NCI-H2029 treated with DMSO at 0.1 percent for 48 hours (cell line): ENCODE results near the gene IMPACT.

Source experiments
- DNase-seq: peaks from one replicate; lab custom pipeline; 2025; lab: John Stamatoyannopoulos, UW

Gene IMPACT

GRCh38 chr18:24479371-24479770 lies 52.9 kb downstream of the IMPACT start:
- DNase-seq = no peak

- no peak for DNase-seq
These were observed 56.4 kb downstream of the IMPACT start for GRCh38 chr18:24482821-24483220.

DNA sequence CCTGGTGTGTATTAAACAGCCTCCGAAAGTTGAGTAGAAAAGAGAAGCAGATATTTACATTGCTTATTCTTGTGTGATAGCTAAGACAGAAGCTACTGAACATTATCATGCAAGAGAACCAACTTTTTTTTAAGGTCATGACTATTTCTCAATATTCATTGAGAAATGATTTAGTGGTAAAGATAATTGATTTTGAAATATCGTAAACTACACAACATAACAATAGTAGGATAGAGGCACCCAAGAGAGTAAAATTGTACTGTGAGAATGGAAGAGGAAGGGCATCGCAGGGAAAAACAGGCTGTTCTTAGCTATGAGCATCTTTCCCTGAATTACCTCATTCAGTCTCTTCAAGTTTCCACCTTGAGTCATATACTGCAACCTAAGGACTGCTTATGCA lies 59.2 kb downstream of the IMPACT start:
- no peak for DNase-seq

GRCh38 chr18:24486684-24487083 lies 60.2 kb downstream of the IMPACT start:
- no peak for DNase-seq

- peak; percentile 9 for DNase-seq
These were observed 62.5 kb downstream of the IMPACT start for GRCh38 chr18:24488824-24489493.

- DNase-seq = no peak
These were observed 64.1 kb downstream of the IMPACT start for GRCh38 chr18:24490539-24490938.

- DNase-seq = no peak
These were observed 65.7 kb downstream of the IMPACT start for GRCh38 chr18:24491927-24492834.

GRCh38 chr18:24494586-24494985 lies 68.1 kb downstream of the IMPACT start:
- no peak for DNase-seq

GRCh38 chr18:24497031-24497754 lies 70.7 kb downstream of the IMPACT start:
- no peak for DNase-seq

- DNase-seq = no peak
These were observed 73.3 kb downstream of the IMPACT start for GRCh38 chr18:24499814-24500213.

DNA sequence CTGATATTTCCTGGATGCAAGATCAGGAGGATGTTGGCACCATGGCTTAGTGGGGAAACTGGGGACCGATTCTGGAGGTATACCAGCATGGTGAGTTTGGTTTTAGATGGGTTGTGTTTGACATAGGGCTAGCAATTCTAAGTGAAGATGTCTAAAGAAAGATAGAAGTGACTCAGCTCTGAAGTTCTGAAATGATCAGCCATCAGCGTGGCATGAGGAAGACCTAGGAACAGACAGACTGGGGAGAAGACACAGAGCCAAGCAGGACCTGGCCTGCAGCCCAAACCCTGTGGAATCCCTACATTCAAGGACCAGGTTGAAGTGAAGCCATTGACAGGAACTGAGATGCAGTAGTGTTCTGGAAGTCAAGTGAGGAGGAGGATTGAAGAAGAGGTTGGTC lies 73.7 kb downstream of the IMPACT start:
- DNase-seq = no peak

DNA sequence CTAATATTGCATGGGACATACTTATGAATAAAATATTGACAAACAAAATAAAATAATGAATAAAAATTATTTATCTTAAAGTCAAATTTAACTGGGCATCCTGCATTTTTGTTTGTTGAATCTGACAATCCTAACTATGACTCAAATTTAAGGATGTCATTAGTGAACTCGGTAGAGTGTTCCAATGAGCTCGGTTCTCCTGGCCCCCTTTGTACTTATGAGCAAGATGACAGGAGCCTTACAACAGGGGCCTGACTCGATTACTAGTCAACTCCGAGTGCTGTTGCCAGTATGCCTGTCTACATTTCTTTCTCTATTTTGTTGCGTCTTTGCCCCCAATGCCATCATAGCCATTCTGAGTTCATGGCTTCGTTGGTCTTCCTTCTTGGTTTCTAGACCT lies 74.3 kb downstream of the IMPACT start:
- no peak for DNase-seq

DNA sequence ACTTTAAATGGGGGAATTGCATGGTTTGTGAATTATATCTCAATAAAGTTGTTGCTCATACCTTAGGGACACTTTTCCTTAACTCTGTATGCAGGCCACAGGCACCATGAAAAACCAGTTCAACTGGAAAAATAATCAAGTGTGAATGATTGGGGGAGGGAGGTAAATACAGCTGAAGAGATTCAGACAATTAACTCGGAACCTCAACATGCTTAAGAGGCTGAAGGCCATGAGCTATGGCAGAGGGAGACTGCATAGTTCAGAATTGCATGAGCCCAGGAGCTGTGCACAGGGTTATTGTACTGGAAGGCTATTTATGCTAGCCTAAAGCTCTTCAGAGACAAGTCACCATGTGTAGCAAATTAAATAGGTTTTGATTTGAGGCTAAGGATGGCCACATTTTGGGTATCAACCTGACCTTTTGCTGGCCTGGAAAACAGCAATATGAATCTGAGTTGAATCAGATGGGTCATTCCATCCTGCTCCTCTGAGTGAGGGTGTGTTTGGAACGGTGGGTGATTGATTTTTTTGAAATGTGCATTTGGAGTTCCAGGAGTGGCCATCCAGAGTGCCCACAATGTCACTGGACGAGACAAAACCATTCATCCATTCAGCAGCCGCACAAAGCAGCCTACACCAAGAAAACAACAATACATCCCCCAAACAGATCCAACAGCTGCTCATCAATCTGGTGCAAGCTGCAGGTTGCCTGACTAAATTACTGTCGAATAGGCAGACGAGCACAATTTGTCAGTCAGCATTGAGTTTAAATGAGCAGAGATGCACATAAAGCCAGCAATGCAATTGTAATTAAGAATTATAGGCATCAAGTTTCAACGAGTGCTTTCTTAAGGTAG lies 76.4 kb downstream of the IMPACT start:
- peak; percentile 10 for DNase-seq
